Naive thymus-derived CD4-positive, alpha-beta T cell (primary cell): ENCODE data around the gene MYO5C. TPM values are rescaled to one million over a fixed set of nuclear protein-coding genes. Genes with fewer than 3 reads are reported as not detected.

Experiments
- ATAC-seq: fragments of 150-1000 bp; cut with Tn5 transposase; 2 replicates; pipeline ENCODE4 v1.10.0; 2021; ENCODE audit warnings: mild to moderate bottlenecking, moderate library complexity
- CTCF ChIA-PET: fragments of 350-600 bp; sonication (Branson Sonifier 250); formaldehyde crosslinking; loops from one replicate; lab custom pipeline; 2021; ENCODE audit warnings: antibody characterized with exemption; lab: Charles Lee
- POLR2A ChIA-PET: fragments of 350-600 bp; sonication (Branson Sonifier 250); formaldehyde crosslinking; loops from one replicate; lab custom pipeline; 2021; ENCODE audit warnings: antibody characterized with exemption, inconsistent platforms; lab: Charles Lee
- DNase-seq, 9 donors: peaks; one replicate each; pipeline versions ENCODE4 v3.0.0 to v3.0.0-alpha.2; 2020 to 2022; ENCODE audit warnings: mixed read lengths in 1 of 9
- H3K27ac ChIP-seq: one replicate; pipeline ENCODE4 v1.7.0; 2013; ENCODE audit warnings: mild to moderate bottlenecking, low read depth, low read length, moderate library complexity
- H3K27me3 ChIP-seq, 2 donors: one replicate each; pipeline ENCODE4 v1.7.0; 2013; ENCODE audit warnings: low read length in 2 of 2, mild to moderate bottlenecking in 2 of 2, moderate library complexity in 2 of 2; ENCODE audit not compliant: control insufficient read depth in 2 of 2, insufficient read depth in 2 of 2
- H3K36me3 ChIP-seq, 3 experiments: 1 replicate in 2 of 3; 2 replicates in 1 of 3; pipeline ENCODE4 v1.7.0; 2013; ENCODE audit warnings: low read length in 3 of 3, mild to moderate bottlenecking in 3 of 3, moderate library complexity in 1 of 3; ENCODE audit not compliant: insufficient read depth in 3 of 3, control insufficient read depth in 2 of 3
- H3K4me1 ChIP-seq, 2 donors: one replicate each; pipeline ENCODE4 v1.7.0; 2013; ENCODE audit warnings: low read length in 2 of 2, mild to moderate bottlenecking in 2 of 2, moderate library complexity in 1 of 2; ENCODE audit not compliant: control insufficient read depth in 2 of 2, insufficient read depth in 2 of 2
- H3K4me3 ChIP-seq: 2 replicates; pipeline ENCODE4 v1.7.0; 2013; ENCODE audit warnings: mild to moderate bottlenecking, low read length
- H3K9me3 ChIP-seq, 3 experiments: 1 replicate in 2 of 3; 2 replicates in 1 of 3; pipeline ENCODE4 v1.7.0; 2013; ENCODE audit warnings: low read length in 3 of 3; ENCODE audit not compliant: control insufficient read depth in 2 of 3
- H3K27ac Mint-ChIP-seq, 9 donors: one replicate each; pipeline ENCODE4 v1.8.0; 2020 to 2022; ENCODE audit warnings: mixed read lengths in 9 of 9, mild to moderate bottlenecking in 8 of 9, moderate library complexity in 5 of 9, inconsistent platforms in 2 of 9
- H3K27me3 Mint-ChIP-seq, 5 donors: one replicate each; pipeline ENCODE4 v1.8.0; 2021 to 2022; ENCODE audit warnings: mixed read lengths in 5 of 5, mild to moderate bottlenecking in 1 of 5
- H3K36me3 Mint-ChIP-seq, 5 donors: one replicate each; pipeline ENCODE4 v1.8.0; 2020 to 2022; ENCODE audit warnings: mixed read lengths in 5 of 5, mild to moderate bottlenecking in 3 of 5, inconsistent platforms in 1 of 5
- H3K4me1 Mint-ChIP-seq, 7 donors: one replicate each; pipeline ENCODE4 v1.8.0; 2020 to 2022; ENCODE audit warnings: mixed read lengths in 7 of 7, mild to moderate bottlenecking in 3 of 7, inconsistent platforms in 1 of 7
- H3K4me3 Mint-ChIP-seq, 10 donors: one replicate each; pipeline ENCODE4 v1.8.0; 2020 to 2022; ENCODE audit warnings: mild to moderate bottlenecking in 10 of 10, mixed read lengths in 10 of 10, moderate library complexity in 6 of 10, inconsistent platforms in 2 of 10
- H3K9me3 Mint-ChIP-seq, 11 donors: one replicate each; pipeline ENCODE4 v1.8.0; 2020 to 2022; ENCODE audit warnings: mixed read lengths in 11 of 11, mild to moderate bottlenecking in 4 of 11, inconsistent platforms in 1 of 11, moderate library complexity in 1 of 11
- intact Hi-C, 2 donors: fragments of 100-400 bp; cut with micrococcal nuclease; formaldehyde crosslinking; loops; one replicate each; pipeline ENCODE4 v1.15.1; 2023
- polyA plus RNA-seq, 2 donors: library from polyadenylated mRNA; unstranded; fragments of 300-500 nt; fragmentation: Illumina TruSeq; gene quantifications; one replicate each; pipeline ENCODE4 v1.2.3, GENCODE V29; 2021
- total RNA-seq, 6 experiments: library from RNA in 5 of 6; stranded (reverse) in 5 of 6; gene quantifications; 1 replicate in 5 of 6; 2 replicates in 1 of 6; pipeline ENCODE4 v1.2.3 and lab custom pipeline; 2021 to 2026

The MYO5C gene
- total and polyA plus RNA-seq, 7 experiments from 2014 or later, result 0.19 to 1.3 (median 0.31) TPM; not detected in 1

DNA sequence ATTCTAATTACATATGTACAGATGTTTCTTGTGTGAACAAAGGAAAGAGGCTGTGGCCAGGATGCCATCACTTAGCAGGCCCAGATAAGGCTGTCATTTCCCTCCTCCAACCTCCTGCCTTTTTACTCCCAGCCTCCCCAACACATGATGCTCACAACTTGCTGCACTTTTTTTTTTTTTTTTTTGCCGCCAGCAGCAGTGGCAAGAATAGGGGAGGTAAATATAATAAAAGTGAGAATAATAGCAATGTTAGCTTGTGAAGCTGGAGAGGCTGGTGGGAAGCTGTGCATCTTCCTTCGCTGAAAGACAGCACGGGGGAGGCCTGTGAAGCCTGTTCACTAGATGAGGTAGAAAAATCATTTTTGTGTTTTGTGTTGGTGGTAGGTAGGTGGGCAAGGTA lies 42.5 kb upstream of the MYO5C start:
- ChIA-PET POLR2A (no interaction called here), CTCF (interaction anchor here (0.7 to 1.3 kb wide), 3 partner anchors 10 to 81 kb away, joined by 3 to 5 read pairs (median 3); no protein-coding TSS in a partner anchor)
- Histone ChIP-seq H3K9me3 (no peaks in the 10 kb centered on the region), H3K36me3 (peaks cover 0 to 17% (median 7%) of the 10 kb centered on the region in 3 experiments), H3K27ac (no peak overlapping the region), H3K27me3 (no peaks in the 10 kb centered on the region), H3K4me1 (no peaks in the 10 kb centered on the region), H3K4me3 (no peak overlapping the region)
- Mint-ChIP-seq H3K36me3 (peaks cover 0 to 14% (median 4%) of the 10 kb centered on the region in 5 donors), H3K4me3 (no peak overlapping the region), H3K27me3 (no peaks in the 10 kb centered on the region), H3K27ac (peak overlapping the region in 6 of 9 donors; percentile 4 to 60 (median 42)), H3K4me1 (peaks cover 0 to 18% (median under 1%) of the 10 kb centered on the region in 7 donors), H3K9me3 (no peaks in the 10 kb centered on the region)
- DNase-seq, result no peak
- intact Hi-C loops, result no loop called here
- ATAC-seq, result no peak

DNA sequence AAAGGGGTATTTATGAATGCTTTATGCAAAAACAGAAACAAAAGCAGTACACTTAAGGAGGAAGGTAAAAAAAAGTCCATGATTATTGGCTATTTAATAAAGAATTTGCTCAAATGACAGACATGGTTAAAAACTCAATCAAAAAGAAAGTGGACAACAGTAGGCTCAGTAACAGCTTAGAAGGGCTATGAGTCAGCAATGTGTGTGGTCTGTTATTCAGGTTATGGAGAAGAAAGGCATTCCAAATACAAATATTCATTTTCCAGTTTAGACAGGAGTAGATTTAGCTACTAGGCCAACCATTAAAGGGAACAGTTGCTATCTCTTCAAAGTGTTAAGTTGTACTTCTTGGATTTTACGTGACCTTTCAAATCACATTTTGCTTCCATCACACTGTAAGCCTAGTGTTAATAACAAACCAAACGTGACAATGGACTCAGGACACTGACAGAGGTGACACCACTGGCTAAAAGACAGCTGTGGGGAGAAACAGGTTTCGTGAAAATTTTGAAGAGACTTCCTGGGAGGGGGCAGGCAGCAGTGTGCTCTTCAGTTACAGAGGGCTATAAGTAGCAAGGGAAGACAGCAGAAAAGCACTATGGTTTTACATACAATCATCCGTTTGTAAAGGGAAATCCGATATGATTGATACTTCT lies 41.7 kb upstream of the MYO5C start:
- no peaks in the 10 kb centered on the region for H3K27me3 ChIP-seq
- DNase-seq (no peak), ATAC-seq (no peak)
- H3K4me1 Mint-ChIP-seq, result peaks cover 3 to 23% (median 6%) of the 10 kb centered on the region in 7 donors
- ChIA-PET POLR2A (no interaction called here), CTCF (interaction anchor here (1.3 kb wide), 1 partner anchor 80 kb away, joined by 5 read pairs; no protein-coding TSS in a partner anchor)
- intact Hi-C loops, result no loop called here
- no peak overlapping the region for H3K4me3 ChIP-seq
- H3K9me3 Mint-ChIP-seq, result no peaks in the 10 kb centered on the region
- H3K27ac ChIP-seq, result no peak overlapping the region
- no peaks in the 10 kb centered on the region for H3K9me3 ChIP-seq
- H3K27ac Mint-ChIP-seq, result peak overlapping the region in 5 of 9 donors; percentile 0 to 57 (median 53)
- H3K4me1 ChIP-seq, result no peaks in the 10 kb centered on the region
- peaks cover 0 to 13% (median 5%) of the 10 kb centered on the region in 5 donors for H3K36me3 Mint-ChIP-seq
- H3K27me3 Mint-ChIP-seq, result no peaks in the 10 kb centered on the region
- H3K36me3 ChIP-seq, result peaks cover 0 to 17% (median 7%) of the 10 kb centered on the region in 3 experiments
- no peak overlapping the region for H3K4me3 Mint-ChIP-seq

DNA sequence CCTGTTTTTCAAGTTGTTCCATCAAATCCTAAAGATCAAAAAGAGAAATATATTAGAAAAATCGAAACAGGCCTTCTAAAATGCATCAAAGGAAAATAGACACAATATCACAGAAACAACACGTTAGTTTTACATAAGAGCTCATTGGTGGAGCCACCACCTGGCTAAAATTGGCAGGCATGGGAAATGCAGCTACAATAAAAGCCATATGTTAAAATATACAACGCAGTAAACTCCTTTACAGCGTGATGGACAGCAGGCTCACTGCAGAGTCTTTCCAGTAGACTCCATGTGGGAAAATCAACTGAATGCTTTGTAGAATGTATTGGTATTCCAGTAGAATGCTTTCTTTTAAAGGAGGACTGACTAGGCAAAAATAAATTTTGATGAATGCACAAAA lies 40.9 kb upstream of the MYO5C start:
- Histone ChIP-seq H3K36me3 (peaks cover 0 to 17% (median 7%) of the 10 kb centered on the region in 3 experiments), H3K27me3 (no peaks in the 10 kb centered on the region), H3K4me1 (peaks cover 5 to 8% of the 10 kb centered on the region in 2 donors), H3K4me3 (no peak overlapping the region), H3K27ac (no peak overlapping the region), H3K9me3 (no peaks in the 10 kb centered on the region)
- intact Hi-C loops, result no loop called here
- ChIA-PET POLR2A (no interaction called here), CTCF (no interaction called here)
- no peaks in the 10 kb centered on the region for H3K27me3 Mint-ChIP-seq
- no peak for DNase-seq
- H3K27ac Mint-ChIP-seq, result peak overlapping the region in 2 of 9 donors; percentile 1 to 26
- no peak overlapping the region for H3K4me3 Mint-ChIP-seq
- no peak for ATAC-seq
- peaks cover 8 to 29% (median 14%) of the 10 kb centered on the region in 7 donors for H3K4me1 Mint-ChIP-seq
- H3K36me3 Mint-ChIP-seq, result peaks cover 0 to 13% (median 5%) of the 10 kb centered on the region in 5 donors
- no peaks in the 10 kb centered on the region for H3K9me3 Mint-ChIP-seq

DNA sequence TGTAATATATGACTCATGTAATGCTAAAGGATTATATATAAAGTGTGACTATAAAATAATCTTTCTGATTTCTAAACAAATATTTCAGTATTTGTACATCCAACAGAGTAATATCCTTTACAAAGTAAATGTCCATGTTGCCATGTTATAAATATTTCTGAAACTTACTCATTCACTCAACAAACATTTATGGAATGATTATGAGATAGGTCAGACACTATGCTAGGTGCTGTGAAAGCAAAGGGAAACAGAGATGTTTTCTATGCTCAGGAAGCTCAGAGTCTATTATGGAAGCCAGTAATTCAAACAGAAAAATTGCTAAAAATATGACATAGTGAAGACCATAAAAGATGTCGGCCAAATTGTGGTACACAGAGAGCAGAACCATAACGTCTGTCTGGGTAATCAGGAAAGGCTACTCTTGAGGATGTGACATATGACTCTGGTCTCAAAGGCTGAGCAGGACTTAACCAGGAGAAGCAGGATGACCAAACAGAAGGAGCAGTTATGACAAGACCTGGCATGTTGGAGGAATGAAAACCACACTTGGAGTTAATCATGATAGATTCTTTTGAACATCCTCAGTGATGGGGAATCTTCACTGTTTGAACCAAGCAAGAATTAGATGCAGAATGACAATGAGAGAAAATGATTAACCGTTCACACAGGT lies 39.0 kb upstream of the MYO5C start:
- Mint-ChIP-seq H3K36me3 (peaks cover 0 to 11% (median 5%) of the 10 kb centered on the region in 5 donors), H3K27me3 (no peaks in the 10 kb centered on the region), H3K4me1 (peaks cover 12 to 37% (median 19%) of the 10 kb centered on the region in 7 donors), H3K9me3 (no peaks in the 10 kb centered on the region), H3K27ac (peak overlapping the region in 3 of 9 donors; percentile 28 to 78 (median 69)), H3K4me3 (no peak overlapping the region)
- H3K4me1 ChIP-seq, result peaks cover 10 to 11% of the 10 kb centered on the region in 2 donors
- H3K27me3 ChIP-seq, result no peaks in the 10 kb centered on the region
- no peaks in the 10 kb centered on the region for H3K9me3 ChIP-seq
- POLR2A ChIA-PET, result interaction anchor here (0.6 kb wide), 1 partner anchor 9 kb away, joined by 4 read pairs; no protein-coding TSS in a partner anchor
- no peak overlapping the region for H3K4me3 ChIP-seq
- intact Hi-C loops, result no loop called here
- H3K36me3 ChIP-seq, result peaks cover 0 to 8% (median 7%) of the 10 kb centered on the region in 3 experiments
- no peak for ATAC-seq
- CTCF ChIA-PET, result interaction anchor here (4.6 kb wide), 1 partner anchor 400 kb away, joined by 48 read pairs; no protein-coding TSS in a partner anchor
- no peak overlapping the region for H3K27ac ChIP-seq
- DNase-seq, result no peak

DNA sequence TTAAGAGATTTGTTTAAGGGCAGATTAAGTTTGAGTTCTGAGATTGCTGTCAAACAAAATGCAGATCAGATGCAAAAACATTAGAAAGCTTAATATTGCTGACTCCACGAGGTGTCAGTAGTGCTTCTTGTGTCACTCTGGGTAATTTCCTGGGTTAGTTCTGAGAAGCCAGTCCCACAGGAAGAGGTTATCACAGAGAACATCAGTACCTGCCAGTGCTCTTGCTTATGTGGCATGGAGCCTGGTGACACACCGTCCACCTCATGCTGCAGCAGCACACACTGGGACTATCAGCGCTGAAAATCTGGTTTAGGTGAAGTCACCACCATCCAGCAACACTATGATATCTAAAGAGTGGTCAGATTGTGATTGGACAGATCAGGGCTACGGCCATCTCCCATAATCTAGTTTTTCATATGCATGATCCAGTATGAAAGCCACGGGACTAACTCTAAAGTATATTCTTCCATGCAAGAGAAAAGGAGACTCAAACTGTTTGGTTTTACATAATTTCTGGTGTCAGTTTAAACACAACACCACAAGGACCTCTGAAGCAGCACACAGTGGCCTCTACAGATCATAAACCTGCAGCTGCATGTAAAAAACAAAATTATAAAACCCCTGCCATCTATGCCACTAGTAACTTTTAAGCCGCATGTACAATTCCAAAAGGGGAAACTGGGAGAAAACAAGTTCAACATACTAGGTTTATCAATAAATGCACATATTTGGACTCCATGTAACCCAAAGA lies 36.1 kb upstream of the MYO5C start:
- peaks cover 0 to 30% (median 12%) of the 10 kb centered on the region in 3 experiments for H3K36me3 ChIP-seq
- no peak overlapping the region for H3K27ac ChIP-seq
- peak in 8 of 9 donors; percentile 43 to 70 (median 54) for DNase-seq
- intact Hi-C loops, result loop anchor here (1.0 kb wide), 8 partner anchors 75 to 404 kb away; no protein-coding TSS in a partner anchor
- H3K4me3 ChIP-seq, result no peak overlapping the region
- peaks cover 0 to 1% (median 0%) of the 10 kb centered on the region in 11 donors for H3K9me3 Mint-ChIP-seq
- H3K4me3 Mint-ChIP-seq, result peak overlapping the region in 8 of 10 donors; percentile 26 to 81 (median 54)
- ChIA-PET POLR2A (interaction anchor here (0.6 to 1.4 kb wide), 5 partner anchors 173 to 403 kb away, joined by 3 to 6 read pairs (median 5); partner anchors contain the start of gene MYO5A), CTCF (interaction anchor here (0.7 to 4.6 kb wide), 15 partner anchors 9 to 406 kb away, joined by 3 to 48 read pairs (median 3); no protein-coding TSS in a partner anchor)
- peak overlapping the region; percentile 53 to 92 (median 71) for H3K27ac Mint-ChIP-seq
- H3K4me1 ChIP-seq, result peaks cover 10 to 11% of the 10 kb centered on the region in 2 donors
- H3K9me3 ChIP-seq, result no peaks in the 10 kb centered on the region
- H3K27me3 Mint-ChIP-seq, result no peaks in the 10 kb centered on the region
- no peaks in the 10 kb centered on the region for H3K27me3 ChIP-seq
- H3K4me1 Mint-ChIP-seq, result peaks cover 11 to 23% (median 19%) of the 10 kb centered on the region in 7 donors
- H3K36me3 Mint-ChIP-seq, result peaks cover 7 to 36% (median 18%) of the 10 kb centered on the region in 5 donors
- peak; percentile 97 for ATAC-seq

DNA sequence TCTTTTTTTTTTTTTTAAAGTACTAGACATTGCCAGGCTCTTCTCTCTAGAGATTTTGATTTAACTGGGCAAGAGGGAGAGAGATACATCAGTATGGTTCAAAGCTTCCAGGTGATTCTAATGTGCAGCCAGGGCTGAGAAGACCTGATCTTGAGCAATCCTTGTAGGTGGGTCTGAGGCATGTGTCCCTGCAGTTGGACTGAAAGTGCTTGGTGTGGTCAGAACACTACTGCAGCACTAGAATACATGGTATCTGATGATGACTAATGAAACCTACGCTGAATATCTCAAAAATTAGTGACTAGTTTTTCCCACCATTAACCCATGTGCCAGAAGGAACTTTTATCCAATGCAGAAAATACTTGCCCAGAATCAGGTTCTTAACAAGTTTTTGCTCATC lies 34.4 kb upstream of the MYO5C start:
- DNase-seq (no peak), ATAC-seq (no peak)
- Mint-ChIP-seq H3K9me3 (peaks cover 0 to 3% (median 0%) of the 10 kb centered on the region in 11 donors), H3K36me3 (peaks cover 8 to 45% (median 21%) of the 10 kb centered on the region in 5 donors), H3K27me3 (no peaks in the 10 kb centered on the region), H3K4me1 (peaks cover 11 to 23% (median 19%) of the 10 kb centered on the region in 7 donors), H3K27ac (no peak overlapping the region), H3K4me3 (no peak overlapping the region)
- Histone ChIP-seq H3K27ac (no peak overlapping the region), H3K9me3 (no peaks in the 10 kb centered on the region), H3K36me3 (peaks cover 0 to 29% (median 16%) of the 10 kb centered on the region in 3 experiments), H3K27me3 (no peaks in the 10 kb centered on the region), H3K4me3 (no peak overlapping the region), H3K4me1 (peaks cover 10 to 11% of the 10 kb centered on the region in 2 donors)
- intact Hi-C loops, result no loop called here
- ChIA-PET CTCF (interaction anchor here (1.0 kb wide), 1 partner anchor 404 kb away, joined by 6 read pairs; no protein-coding TSS in a partner anchor), POLR2A (interaction anchor here (0.6 kb wide), 1 partner anchor 140 kb away, joined by 3 read pairs; no protein-coding TSS in a partner anchor)
